ENCODE results near the gene SLCO3A1.

Gene SLCO3A1

DNA sequence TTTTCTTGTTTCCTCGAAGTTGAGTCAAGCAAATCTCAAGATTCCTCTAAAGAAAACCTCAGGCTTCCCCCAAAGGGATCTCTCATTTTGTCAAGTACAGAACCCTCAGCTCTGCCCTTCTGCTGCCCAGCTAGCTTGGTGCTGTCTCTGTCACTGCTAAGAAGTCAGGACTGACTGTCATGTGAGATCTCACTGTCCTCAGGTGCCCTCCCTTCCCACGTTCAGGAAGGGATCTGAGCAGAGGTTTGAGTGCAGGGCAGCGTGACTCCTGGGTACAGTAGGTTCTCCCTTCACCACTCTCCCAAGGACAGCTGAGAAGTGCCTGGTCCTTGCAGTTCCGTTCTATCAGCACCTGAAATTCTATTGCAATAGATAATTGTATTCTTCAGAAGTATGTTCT is 229.7 kb downstream of the SLCO3A1 start:
- Histone ChIP-seq H3K9me3 (ENCODE audit: control insufficient read depth, insufficient read depth, low read length) (no peaks in the 10 kb centered on the region), H3K36me3 (ENCODE audit: insufficient read depth, low read length) (no peaks in the 10 kb centered on the region), H3K9ac (ENCODE audit: low read depth, low read length) (no peak overlapping the region), H3K4me1 (ENCODE audit: insufficient read depth, low read length) (no peaks in the 10 kb centered on the region; the same call in 1 of the 2 replicates)

DNA sequence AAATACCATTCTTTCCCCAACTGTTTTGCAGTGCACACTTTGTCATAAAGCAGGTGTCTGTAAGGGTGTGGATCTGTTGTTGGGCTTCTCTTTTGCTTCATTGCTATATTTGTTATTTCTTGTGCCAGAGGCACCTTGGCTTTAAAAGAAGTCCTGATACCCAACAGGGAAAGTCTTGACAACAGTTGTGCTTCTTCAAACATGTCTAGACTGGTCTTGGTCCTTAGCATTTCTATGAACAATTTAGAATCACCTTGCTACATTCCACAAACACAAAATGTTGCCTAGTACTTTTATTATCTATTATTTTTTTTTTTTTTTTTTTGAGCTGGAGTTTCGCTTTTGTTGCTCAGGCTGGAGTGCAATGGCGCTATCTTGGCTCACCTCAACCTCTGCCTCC is 233.7 kb downstream of the SLCO3A1 start:
- Histone ChIP-seq H3K4me1 (ENCODE audit: insufficient read depth, low read length) (peaks cover 2% of the 10 kb centered on the region; the same call in 1 of the 2 replicates), H3K9ac (ENCODE audit: low read depth, low read length) (no peak overlapping the region), H3K36me3 (ENCODE audit: insufficient read depth, low read length) (no peaks in the 10 kb centered on the region), H3K9me3 (ENCODE audit: control insufficient read depth, insufficient read depth, low read length) (no peaks in the 10 kb centered on the region)

DNA sequence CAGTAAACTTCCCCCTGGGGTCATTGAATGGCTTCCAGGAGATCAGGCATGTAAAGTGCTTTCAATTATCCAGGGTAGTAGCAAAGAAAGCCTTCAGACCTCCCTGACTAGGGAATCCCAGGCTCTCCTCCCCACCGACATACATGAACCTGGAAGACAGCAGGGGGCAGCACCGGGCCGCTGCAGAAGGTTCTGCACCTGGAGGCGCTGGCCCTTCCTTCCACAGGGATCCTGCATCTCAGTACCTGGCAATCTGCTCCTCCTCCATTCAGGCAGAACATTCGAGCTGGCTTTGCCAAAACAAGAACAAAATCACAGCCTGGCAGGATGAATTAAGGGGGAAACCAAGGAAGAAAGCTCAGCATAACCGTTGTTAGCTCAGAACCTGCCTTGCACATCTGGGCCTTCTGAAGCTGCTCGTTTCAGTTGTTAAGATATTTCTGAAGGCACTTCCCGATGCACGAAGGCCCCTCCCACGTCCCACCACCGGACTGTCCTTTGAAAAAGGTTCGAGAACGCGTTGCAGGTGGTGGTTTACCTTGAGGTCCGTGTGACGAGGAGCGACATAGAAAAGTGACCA is 237.7 kb downstream of the SLCO3A1 start:
- 0 out of 2 replicates have a peak, but pooled peaks cover 2% of the 10 kb centered on the region for H3K4me1 ChIP-seq (ENCODE audit: insufficient read depth, low read length)
- no peak overlapping the region for H3K9ac ChIP-seq (ENCODE audit: low read depth, low read length)
- no peaks in the 10 kb centered on the region for H3K36me3 ChIP-seq (ENCODE audit: insufficient read depth, low read length)
- no peaks in the 10 kb centered on the region for H3K9me3 ChIP-seq (ENCODE audit: control insufficient read depth, insufficient read depth, low read length)

DNA sequence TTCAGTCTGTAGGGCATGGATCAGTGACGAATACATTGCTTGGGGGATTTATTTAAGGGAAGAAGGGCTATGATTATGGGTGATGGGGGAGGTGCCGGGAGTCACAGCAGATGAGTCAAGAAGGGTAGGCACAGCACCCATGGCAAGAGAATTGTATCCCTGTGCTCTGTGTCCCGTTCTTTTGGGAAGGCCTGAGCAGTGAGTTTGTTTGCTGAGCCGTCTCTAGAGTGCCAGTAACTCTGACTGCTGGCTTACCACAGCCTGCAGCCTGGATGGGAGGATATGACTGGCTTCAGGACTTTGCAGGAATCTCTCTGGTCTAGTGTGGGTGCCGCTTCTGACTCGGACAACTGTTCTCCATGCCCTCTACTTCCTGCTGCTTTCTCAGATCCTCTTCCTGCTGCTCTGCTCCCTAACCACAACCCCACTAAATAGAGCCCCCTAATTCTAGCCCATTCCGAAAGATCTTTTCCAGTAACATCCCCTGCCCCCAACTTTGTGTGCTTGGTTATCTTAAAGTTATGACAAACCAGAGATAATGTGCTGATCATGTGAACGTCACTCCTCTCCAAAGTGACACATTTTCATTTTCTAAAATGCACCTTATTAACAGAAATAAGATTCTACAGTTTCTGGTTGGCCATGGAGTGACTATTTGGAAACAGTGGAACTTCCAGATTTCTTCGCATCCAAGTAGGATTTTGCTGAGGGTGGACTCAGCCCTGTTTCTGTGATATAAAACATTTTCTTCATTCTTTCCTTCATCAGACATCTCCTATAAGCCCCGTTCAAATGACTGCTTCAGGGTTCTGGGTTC is 239.0 kb downstream of the SLCO3A1 start:
- H3K9me3 ChIP-seq (ENCODE audit: control insufficient read depth, insufficient read depth, low read length), result no peaks in the 10 kb centered on the region
- H3K4me1 ChIP-seq (ENCODE audit: insufficient read depth, low read length), result 0 out of 2 replicates have a peak, but pooled peaks cover 2% of the 10 kb centered on the region
- H3K9ac ChIP-seq (ENCODE audit: low read depth, low read length), result no peak overlapping the region
- H3K36me3 ChIP-seq (ENCODE audit: insufficient read depth, low read length), result no peaks in the 10 kb centered on the region

DNA sequence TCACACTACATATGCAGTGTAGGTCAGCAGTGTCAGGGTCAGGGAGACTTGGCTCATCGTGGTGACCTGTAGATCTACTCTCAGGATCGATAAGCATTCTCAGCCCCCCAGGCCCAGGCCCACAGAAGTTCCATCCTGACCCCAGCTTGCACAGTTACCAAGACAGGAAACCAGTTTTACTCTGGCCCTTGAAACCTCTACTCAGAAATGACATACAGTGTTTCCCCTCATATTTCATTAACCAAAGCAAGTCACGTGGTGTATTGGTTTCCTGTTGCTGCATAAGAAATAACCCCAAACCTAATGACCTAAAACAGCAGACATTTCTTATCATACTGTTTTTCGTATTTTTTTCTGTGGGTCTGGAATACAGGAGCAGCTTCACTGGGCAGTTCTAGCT is 242.2 kb downstream of the SLCO3A1 start:
- Histone ChIP-seq H3K9ac (ENCODE audit: low read depth, low read length) (no peak overlapping the region), H3K4me1 (ENCODE audit: insufficient read depth, low read length) (peaks cover 11% of the 10 kb centered on the region), H3K36me3 (ENCODE audit: insufficient read depth, low read length) (no peaks in the 10 kb centered on the region), H3K9me3 (ENCODE audit: control insufficient read depth, insufficient read depth, low read length) (no peaks in the 10 kb centered on the region)

DNA sequence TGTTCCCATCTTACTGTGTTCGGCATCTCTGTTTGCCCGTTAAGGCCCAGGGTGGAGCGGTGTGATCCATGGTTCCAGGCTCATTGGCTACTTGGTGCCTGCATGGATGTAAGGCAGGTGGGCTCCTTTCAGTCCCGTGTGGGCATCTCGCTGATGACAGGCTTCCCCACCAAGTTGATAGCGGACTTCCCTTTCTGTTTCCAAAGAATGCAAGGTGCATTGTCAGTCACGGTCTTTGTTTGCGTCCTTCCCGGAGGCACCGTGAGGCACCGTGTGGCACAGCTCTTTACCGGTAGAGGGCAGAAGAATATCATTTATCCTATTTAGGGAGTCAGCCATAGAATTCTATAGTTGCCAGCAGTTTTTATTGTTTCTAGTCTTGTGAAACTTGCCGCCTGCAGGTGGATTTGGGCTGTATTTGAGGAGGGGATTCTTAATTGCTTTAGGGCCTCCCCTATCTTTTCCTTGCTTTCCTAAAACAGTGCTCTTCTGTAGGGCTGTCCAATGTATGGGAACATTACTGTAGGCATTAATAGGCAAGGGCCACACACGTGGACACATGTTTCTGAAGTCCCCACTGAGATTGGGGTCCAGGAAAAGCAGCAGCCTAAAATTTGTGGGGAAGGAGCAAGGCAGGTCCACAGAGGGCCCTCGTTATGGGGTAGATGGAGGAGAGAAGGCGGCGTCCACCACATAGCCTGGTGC is 244.1 kb downstream of the SLCO3A1 start:
- no peaks in the 10 kb centered on the region; the same call in 1 of the 2 replicates for H3K9me3 ChIP-seq (ENCODE audit: control insufficient read depth, insufficient read depth, low read length)
- no peaks in the 10 kb centered on the region for H3K36me3 ChIP-seq (ENCODE audit: insufficient read depth, low read length)
- H3K9ac ChIP-seq (ENCODE audit: low read depth, low read length), result no peak overlapping the region
- peaks cover 21% of the 10 kb centered on the region for H3K4me1 ChIP-seq (ENCODE audit: insufficient read depth, low read length)

DNA sequence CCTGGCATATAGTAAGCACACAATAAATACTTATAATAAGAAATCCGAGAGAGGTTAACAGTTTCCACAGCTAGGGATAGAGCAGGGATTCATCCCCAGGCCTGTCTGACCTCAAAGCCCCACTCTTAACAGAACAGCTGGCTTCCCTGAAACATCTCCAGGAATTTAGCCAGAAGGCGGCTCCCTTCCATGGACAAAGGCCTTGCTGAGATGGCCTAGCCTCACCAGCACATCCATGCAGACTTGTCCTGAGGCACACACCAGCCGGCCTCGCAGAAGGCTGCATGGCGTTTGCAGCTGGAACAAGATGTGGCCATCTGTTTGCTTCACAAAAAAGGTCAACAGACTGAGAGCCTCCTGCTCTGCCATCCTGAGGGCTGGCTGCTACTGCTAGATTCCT is 245.4 kb downstream of the SLCO3A1 start:
- Histone ChIP-seq H3K36me3 (ENCODE audit: insufficient read depth, low read length) (no peaks in the 10 kb centered on the region), H3K9me3 (ENCODE audit: control insufficient read depth, insufficient read depth, low read length) (no peaks in the 10 kb centered on the region; the same call in 1 of the 2 replicates), H3K4me1 (ENCODE audit: insufficient read depth, low read length) (peaks cover 27% of the 10 kb centered on the region), H3K9ac (ENCODE audit: low read depth, low read length) (no peak overlapping the region)

DNA sequence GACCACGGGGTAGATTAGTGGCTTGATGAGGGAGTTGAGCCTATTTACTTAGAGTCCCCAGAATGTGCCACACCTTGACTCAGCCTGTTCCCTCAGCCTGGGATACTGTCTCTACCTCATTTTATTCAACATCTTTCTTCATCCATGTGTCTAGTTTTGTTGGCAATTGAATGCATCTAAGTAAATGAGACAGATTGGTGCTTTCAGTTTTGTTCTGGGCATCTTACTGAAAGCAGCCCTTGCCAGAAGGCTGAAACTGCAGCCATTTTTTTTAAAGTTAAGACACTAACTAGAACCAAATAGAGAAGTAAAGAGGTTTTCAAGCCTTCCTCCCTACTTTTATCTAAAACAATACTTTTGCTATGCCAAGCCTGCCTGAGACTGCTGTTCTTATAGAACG is 246.8 kb downstream of the SLCO3A1 start:
- Histone ChIP-seq H3K4me1 (ENCODE audit: insufficient read depth, low read length) (peaks cover 30% of the 10 kb centered on the region), H3K9me3 (ENCODE audit: control insufficient read depth, insufficient read depth, low read length) (no peaks in the 10 kb centered on the region; the same call in 1 of the 2 replicates), H3K36me3 (ENCODE audit: insufficient read depth, low read length) (no peaks in the 10 kb centered on the region), H3K9ac (ENCODE audit: low read depth, low read length) (no peak overlapping the region)

DNA sequence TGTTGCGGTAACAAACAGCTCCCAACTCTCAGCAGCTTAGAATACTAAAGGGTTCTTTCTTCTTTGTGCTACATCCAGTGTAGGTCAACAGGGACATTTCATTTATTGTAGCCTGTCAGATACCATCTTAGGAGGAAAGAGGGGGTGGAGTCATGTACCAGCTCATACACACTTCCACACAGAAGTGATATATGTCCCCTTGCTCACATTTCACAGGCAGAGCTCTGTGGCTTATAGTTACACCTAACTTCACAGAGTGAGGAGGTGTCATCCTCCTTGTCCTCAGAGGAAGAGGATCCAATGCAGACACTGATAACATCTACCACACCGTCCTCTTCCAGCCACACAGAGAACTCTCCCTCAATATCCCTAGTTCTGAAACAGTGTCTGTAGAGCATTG is 247.2 kb downstream of the SLCO3A1 start:
- peaks cover 30% of the 10 kb centered on the region for H3K4me1 ChIP-seq (ENCODE audit: insufficient read depth, low read length)
- no peaks in the 10 kb centered on the region; the same call in 1 of the 2 replicates for H3K9me3 ChIP-seq (ENCODE audit: control insufficient read depth, insufficient read depth, low read length)
- H3K9ac ChIP-seq (ENCODE audit: low read depth, low read length), result no peak overlapping the region
- no peaks in the 10 kb centered on the region for H3K36me3 ChIP-seq (ENCODE audit: insufficient read depth, low read length)

DNA sequence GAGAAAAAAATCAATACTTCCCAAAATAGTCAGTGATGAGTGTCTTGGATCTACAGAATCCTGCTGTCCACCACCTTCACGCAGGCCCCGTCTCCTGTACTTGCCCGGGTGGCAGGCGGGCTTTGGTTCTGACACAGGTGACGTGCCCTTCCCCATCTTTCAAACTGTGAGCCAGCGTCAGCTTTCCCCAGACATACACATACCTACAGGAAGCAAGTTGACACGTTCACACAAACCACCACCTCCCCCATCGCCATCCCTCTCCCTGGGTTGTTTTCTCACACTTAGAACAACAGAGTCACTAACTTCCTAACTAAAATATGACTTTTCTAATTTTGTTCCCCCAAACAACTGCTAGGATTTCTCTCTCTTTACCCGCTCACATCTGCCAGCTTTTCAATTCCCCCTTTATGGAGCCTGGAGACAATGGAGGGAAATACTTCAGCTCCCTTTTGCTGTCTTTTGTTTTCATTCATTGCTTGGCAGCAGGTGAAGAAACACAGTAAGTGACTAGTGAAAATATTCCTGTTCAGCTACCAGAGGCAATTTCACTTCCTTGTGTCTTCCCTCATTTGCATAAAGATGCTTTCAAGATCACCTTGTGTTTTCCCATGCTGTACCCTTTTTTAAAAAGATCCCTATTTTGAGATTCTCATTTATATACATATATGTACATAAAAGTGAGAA is 248.3 kb downstream of the SLCO3A1 start:
- Histone ChIP-seq H3K9ac (ENCODE audit: low read depth, low read length) (no peak overlapping the region), H3K9me3 (ENCODE audit: control insufficient read depth, insufficient read depth, low read length) (no peaks in the 10 kb centered on the region; the same call in 1 of the 2 replicates), H3K4me1 (ENCODE audit: insufficient read depth, low read length) (peaks cover 35% of the 10 kb centered on the region)

DNA sequence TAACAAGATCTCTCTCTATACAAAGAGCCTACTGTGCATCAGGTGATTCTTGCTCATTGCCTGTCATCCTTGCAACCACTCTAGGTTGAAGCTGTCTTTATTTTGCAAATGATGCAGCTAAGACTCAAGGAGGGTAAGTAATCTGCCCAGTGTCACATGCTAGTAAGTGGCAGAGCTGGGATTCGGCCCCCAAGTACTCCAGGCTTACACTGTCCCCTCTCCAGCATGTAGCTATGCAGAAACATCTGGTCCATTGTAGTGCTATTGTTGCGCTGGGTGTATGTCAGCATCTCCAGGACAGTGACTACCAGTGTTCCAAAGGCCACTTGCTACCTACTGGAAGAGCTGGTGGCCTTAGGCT is 248.9 kb downstream of the SLCO3A1 start:
- Histone ChIP-seq H3K9ac (ENCODE audit: low read depth, low read length) (no peak overlapping the region), H3K36me3 (ENCODE audit: insufficient read depth, low read length) (no peaks in the 10 kb centered on the region), H3K4me1 (ENCODE audit: insufficient read depth, low read length) (peaks cover 35% of the 10 kb centered on the region), H3K9me3 (ENCODE audit: control insufficient read depth, insufficient read depth, low read length) (no peaks in the 10 kb centered on the region; the same call in 1 of the 2 replicates)

More for the DNA sequence above, 248.3 kb downstream of the SLCO3A1 start:
- no peaks in the 10 kb centered on the region for H3K36me3 ChIP-seq (ENCODE audit: insufficient read depth, low read length)

DNA sequence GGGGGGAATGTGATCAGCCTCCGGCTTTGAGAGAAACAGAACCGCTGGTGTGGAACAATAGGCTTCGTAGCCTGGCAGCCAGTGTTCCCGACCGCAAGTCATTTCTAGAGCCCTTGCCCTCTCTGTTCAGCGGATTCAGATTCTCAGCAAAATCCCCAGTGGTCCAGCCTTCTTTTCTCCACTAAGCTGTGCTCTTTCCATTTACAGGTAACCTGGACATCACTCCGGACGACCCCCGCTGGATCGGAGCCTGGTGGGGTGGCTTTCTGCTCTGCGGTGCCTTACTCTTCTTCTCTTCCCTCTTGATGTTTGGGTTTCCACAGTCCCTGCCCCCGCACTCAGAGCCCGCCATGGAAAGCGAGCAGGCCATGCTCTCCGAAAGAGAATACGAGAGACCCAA is 250.6 kb downstream of the SLCO3A1 start:
- H3K9ac ChIP-seq (ENCODE audit: low read depth, low read length), result no peak overlapping the region
- no peaks in the 10 kb centered on the region; the same call in 1 of the 2 replicates for H3K9me3 ChIP-seq (ENCODE audit: control insufficient read depth, insufficient read depth, low read length)
- H3K36me3 ChIP-seq (ENCODE audit: insufficient read depth, low read length), result no peaks in the 10 kb centered on the region
- peaks cover 27% of the 10 kb centered on the region for H3K4me1 ChIP-seq (ENCODE audit: insufficient read depth, low read length)

DNA sequence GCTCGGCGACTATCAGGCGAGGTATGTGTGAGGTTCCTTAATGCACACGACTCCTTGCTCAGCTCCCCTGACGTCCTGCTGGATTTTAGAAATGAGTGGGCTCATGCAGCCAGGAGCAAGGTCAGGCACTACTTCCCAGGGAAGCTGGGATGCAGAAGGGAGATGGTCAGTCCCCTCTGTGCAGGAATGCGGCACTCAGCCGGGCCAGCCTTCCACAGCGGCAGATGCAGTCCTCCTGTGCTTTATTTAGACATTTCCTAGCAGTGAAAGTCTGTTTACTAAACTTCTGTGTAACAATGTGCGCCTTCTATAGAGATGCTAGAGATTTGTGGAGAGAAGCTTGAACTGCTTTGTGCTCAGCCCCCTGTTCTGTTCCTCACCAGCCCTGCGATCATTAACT is 252.1 kb downstream of the SLCO3A1 start:
- H3K36me3 ChIP-seq (ENCODE audit: insufficient read depth, low read length), result no peaks in the 10 kb centered on the region
- H3K4me1 ChIP-seq (ENCODE audit: insufficient read depth, low read length), result peaks cover 27% of the 10 kb centered on the region
- no peaks in the 10 kb centered on the region; the same call in 1 of the 2 replicates for H3K9me3 ChIP-seq (ENCODE audit: control insufficient read depth, insufficient read depth, low read length)
- H3K9ac ChIP-seq (ENCODE audit: low read depth, low read length), result no peak overlapping the region

DNA sequence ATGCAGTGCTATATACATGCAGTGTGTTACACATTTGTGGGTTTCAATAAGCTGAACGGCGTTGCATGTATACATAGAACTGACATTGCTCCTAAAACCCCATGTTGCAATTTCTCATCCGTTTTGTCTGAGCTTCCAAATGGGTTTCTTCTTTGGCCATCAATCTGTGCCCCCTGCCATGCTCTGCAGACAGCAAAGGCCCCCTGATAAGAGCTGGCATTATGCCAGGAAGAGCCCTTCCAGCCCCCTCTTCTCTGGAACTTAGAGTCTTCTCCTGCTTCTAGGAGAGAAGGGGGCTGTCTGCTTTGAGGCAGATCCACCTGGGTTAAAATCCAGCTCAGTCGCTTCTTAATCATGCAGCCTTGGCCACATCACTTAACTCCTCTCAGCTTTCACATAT is 254.0 kb downstream of the SLCO3A1 start:
- Histone ChIP-seq H3K9ac (ENCODE audit: low read depth, low read length) (no peak overlapping the region), H3K4me1 (ENCODE audit: insufficient read depth, low read length) (peaks cover 15% of the 10 kb centered on the region), H3K36me3 (ENCODE audit: insufficient read depth, low read length) (no peaks in the 10 kb centered on the region), H3K9me3 (ENCODE audit: control insufficient read depth, insufficient read depth, low read length) (no peaks in the 10 kb centered on the region)

Measured in ES-I3 (cell line).